GM21717 (cell line): ENCODE results near the gene SSBP2.
"Not testable (repeated sequence)": the region's sequence is repeated elsewhere in the genome, so short reads cannot be mapped to it uniquely, and the experiment has no call there.

Source experiments
- ATAC-seq: cut with Tn5 transposase; IDR thresholded peaks from one replicate; pipeline ENCODE4 v1.9.1; 2021; ENCODE audit warnings: mild to moderate bottlenecking, moderate library complexity; ENCODE audit not compliant: unreplicated experiment

SSBP2 gene

DNA sequence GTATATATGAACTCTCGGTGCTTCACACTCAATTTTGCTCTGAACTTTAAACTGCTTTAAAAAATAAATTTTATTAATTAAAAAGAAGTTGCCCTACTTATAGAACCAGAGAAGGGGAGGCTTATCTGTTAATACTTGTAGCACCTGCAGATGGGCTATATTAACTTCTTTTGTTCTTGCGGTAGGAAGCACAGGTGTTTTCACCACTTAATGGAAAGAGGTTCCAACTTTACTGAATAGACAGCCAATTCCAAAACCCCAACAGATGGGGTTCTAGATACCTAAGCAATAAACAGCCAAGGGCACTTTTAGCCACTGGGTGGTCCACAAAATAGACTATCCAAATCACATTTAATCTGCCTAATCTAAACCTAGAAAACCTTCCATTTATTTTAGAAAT lies 65.4 kb downstream of the SSBP2 start:
- ATAC-seq, result no peak

DNA sequence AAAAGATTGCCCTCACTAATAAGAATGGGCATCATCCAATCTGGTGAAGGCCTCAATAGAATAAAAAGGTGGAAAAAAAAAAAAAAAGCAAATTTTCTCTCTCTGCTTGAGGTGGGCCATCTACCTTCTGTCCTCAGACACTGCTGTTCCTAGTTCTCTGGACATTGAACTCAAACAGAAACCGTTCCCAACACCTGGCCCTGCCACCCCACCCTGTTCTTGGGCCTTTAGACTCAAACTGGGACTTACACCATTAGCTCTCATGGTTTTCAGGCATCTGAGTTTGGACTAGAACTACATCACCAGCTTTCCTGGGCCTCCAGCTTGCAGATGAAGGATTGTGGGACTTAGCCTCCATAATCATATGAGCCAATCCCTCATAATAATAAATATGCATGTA lies 71.0 kb downstream of the SSBP2 start:
- ATAC-seq, result no peak

DNA sequence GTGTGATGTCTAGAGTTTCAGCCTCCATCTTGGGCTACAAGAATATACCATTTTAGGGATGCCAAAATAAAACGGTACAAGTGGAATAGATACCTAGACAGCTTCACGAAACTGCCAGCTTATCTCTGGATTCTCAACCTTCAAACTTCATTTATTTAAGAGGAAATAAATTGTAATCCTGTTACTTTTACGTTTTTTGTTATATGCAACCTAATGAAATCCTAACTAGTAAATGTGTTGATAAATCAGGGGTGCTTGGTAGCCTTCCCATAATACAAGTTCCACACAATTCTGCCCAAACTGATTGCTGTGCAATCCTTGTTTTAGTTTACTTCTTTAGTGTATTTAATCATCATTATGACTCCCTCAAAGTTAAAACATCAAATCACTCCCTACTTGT lies 75.5 kb downstream of the SSBP2 start:
- no peak for ATAC-seq

DNA sequence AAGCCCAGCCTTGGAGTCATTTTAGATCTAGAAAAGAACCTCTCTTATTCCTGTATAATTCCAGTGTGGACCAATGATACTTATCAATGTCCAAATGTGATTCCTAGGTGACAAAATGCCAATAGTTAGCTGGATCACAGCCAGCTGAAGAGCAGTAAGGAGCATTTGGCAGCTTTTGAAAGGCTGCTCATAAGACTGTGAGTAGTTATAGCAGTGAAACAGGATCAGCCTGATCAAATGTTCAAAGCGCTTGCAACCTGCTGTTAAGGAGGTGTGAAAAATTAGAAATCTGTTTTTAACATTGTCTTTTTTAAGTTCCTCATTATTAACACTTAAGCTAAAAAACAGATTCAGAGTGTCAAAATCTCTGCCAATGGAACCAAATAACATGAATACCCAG lies 85.1 kb downstream of the SSBP2 start:
- no peak for ATAC-seq

DNA sequence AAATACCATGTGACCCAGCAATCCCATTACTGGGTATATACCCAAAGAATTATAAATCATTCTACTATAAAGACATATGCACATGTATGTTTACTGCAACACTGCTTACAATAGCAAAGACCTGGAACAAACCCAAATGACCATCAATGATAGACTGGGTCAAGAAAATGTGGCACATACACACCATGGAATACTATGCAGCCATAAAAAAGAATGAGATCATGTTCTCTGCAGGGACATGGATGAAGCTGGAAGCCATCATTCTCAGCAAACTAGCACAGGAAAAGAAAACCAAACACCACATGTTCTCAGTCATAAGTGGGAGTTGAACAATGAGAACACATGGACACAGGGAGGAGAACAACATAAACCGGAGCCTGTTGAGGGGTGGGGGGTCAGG lies 90.3 kb downstream of the SSBP2 start:
- not testable (repeated sequence) for ATAC-seq

DNA sequence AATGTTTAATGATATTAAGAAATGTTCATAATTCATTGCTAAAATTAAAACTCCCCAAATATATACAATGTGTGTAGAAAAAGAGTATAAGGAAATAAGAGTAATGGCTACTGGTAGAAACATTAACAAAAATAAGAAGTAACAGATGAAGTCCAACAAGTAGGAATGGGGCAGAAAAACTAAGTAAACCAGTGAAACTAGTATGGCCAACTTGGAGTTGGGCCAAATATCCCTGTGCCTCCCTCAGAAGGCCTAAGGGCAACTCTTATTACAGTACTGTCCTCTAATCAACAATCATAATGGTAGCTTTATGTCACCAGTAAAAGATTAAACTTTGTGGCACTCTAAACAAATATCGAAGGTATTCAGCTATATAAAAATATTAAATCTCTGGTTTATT lies 93.5 kb downstream of the SSBP2 start:
- no peak for ATAC-seq

DNA sequence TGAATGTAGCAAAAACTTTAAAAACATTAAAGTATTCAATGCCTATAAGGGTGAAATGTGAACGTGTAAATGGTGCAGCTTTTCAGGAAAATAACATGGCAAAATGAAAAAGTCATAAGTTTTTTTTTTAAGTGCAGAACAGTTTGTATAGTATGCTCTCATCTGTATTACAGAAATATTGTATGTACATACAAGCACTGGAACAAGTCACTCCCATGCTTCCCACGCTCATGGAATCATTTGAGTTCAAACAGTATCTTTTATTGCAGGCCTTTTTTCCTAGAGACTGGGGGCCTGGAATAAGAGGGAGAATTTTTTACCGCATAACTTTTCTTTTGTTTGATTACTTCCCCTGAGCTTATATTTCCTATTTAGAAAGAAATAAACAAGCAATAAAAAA lies 94.1 kb downstream of the SSBP2 start:
- no peak for ATAC-seq

DNA sequence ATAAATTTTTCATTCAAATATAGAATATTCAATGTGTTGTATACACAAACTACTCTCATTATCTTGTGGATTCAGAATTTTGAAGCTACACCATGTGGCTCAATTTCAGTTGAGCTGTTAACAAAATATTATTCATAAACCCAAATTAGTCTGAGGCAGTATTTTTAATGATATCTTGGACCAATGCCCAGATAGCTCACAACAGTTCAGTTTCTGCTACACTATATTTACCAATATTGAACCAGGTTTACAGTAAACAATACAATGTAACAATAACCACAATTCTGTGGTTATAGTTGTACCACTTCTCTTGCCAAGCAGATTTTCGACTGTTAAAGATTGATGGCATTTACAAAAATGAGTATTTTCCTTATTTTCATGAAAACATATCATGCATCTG lies 99.9 kb downstream of the SSBP2 start:
- ATAC-seq, result no peak

DNA sequence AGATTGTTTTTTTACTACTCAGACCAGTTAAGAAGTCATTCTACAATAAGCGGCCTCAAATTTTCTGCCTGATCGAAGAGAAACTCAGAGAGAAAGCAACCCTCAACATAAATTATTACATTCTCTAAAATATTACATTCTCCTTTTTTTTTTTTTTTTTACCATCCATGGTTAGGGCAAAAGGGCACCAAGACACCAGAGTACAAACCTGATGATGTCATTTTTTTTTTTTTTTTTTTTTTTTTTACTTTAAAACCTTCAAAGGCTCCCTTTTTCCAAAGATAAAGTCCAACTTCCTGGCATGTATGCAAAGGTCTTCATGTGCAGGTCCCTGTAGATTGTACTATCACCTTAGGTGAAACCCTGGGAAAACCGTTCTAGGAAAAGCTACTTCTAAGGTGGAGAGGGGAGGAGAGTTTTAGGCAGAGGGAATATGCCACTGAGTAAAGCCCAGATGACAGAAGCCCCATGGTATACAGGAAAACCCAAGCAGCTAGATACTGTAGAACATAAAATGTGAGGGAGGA lies 104.4 kb downstream of the SSBP2 start:
- ATAC-seq, result no peak

DNA sequence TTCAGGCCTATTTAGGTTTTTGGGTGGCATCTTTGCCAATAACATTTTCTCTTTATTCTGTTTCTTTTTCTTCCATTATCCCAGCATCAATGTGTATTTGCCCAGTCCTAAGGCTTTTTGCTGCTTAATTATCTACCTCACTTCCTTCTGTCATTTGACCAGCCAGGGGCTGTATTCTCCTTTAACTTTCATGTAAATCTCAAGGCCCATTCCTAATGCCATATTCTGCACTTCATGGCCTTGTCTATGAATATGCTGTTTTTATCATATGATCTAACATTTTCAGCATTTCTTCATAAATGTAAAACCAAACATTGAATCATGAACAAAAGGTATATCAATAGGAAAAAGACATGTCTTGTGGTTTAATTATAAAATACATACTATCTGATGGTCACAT lies 108.7 kb downstream of the SSBP2 start:
- ATAC-seq, result no peak

DNA sequence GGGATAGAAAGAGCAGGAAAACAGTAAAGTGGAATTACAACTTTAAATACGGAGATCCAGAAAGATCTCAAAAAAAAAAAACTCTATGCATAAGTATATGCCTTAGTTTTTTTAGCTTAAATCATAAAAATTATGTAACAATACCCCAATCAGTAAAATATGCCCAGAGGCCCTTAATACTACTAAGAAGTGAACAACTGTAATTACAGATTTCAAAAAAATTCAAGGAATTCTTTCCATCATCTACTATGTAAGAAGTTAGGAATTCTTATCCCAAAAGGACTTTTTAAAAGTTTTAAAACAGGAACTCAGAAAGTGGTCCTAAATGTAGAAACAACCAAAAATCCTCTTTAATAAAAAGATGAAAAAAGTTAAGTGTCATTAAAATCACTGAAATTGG lies 111.3 kb downstream of the SSBP2 start:
- no peak for ATAC-seq

DNA sequence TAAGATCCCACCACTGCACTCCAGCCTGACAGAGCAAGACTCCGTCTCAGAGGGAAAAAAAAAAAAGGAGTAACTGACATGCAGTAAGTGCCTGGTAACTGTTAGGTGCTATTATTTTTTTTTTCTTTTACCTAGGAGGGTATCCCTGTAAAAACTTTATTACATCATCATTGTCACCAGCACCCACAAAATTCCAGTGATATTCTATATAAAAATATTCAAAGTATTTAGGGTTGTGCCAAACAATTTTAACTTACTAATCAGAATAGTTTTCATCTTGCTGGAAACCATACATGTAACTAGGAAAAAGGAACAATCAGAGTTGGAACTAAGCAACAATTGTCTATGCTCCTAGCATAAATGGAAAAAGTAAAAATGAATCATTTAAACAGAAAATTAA lies 112.4 kb downstream of the SSBP2 start:
- ATAC-seq, result no peak

DNA sequence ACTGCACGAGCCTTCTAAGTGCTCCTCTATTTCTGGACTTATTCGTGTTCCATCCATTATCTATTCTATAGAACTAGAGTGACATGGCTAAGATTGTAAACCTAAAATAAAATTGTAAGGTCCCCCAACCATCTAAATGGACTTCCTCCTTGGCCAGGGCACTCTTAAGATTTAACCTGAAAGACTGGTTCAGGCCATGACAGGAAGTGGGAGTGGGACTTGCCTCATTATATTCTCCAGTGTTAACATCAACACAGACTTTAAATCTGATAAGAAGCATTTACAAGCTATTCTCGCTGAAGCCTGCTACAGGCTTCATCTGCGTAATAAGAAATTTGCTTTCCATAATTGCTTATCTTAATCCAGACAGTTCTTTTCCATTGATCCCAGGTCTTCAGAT lies 117.0 kb downstream of the SSBP2 start:
- no peak for ATAC-seq

DNA sequence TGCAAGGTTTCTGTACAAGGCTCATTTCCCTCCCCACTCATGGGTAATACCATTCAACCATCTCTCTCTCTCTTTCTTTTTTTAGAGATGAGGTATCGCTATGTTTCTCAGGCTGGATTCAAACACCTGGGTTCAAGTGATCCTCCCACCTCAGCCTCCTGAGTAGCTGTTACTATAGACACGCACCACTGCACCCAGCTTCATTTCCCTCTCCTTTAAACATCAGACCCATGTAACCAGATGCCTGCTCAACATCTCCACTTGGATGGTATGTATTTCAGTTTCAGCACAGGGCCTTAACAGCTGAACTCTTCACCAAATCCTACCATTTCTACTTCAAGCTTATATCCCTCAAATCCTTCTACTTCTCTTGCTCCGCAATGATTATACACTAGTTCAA lies 117.4 kb downstream of the SSBP2 start:
- ATAC-seq, result no peak

DNA sequence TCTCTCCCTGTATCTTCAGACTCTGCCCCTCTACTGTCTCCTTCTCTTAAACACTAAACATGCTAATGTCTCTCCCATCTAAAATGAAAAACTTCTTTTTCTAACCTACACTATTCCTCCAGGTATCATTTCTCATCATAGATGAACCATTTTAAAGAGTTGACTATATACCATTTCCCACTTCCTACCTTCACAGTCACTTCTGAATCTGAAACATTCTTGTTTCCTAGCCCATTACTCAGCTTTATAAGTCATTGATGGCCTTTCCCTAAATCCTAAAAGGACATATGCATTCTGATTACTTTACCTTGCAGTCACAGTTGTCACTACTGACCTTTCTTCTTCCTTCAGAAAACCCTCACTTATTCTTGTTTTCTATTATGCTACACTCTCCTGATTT lies 118.2 kb downstream of the SSBP2 start:
- no peak for ATAC-seq

DNA sequence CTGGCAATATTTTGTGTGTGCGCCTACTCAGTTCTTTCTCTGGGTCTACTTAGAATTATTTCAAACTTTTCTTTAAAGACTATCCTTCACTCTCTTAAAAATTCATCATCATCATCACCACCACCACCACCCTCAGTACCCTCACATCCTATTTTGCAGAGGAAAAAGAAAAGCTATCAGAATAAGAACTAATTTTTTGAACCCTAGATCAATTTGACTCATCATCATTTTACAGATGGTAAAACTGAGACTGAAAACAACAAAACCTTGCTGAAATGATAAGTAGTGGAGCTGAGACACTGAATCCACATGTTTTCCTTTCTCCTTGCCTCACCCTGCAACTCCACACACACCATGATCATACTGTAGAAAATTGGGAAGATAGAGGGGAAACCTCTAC lies 119.3 kb downstream of the SSBP2 start:
- ATAC-seq, result no peak

DNA sequence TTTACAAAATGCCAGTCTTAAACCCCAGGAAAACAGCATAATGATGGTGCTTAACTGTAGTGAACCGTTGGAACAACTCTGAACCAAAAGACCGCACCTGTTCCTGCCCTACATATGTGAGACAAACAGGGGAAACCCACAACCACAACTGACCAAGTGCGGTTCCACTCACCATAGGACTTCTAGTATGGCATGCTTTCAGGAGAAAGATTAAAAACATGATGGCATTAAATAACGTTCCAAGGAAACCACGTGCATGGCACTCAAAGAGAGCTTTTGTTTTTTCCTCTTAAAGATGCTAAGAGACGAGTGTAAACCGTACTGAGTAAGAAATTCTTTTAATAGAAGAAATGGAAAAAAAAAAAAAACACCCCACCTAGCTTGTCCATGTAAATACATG lies 119.8 kb downstream of the SSBP2 start:
- peak; percentile 82 for ATAC-seq

DNA sequence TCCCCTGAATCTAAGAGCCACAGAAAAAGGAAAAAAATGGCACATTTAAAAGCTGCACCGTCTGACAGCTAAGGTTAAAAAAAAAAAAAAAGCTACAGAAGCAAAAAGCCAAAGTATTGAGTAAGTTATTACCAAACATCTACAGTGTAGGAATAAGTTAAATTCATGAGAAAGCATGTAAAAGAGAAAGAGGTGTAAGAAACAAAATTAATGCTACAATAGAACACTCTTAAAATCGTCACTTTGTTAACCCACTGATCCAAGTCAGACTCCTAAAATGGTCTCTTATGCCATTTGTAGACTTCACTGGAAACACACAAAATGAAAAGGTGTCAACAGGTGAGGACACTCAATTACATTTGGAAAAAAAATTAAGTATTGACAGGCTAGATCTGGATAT lies 120.2 kb downstream of the SSBP2 start:
- ATAC-seq, result no peak

DNA sequence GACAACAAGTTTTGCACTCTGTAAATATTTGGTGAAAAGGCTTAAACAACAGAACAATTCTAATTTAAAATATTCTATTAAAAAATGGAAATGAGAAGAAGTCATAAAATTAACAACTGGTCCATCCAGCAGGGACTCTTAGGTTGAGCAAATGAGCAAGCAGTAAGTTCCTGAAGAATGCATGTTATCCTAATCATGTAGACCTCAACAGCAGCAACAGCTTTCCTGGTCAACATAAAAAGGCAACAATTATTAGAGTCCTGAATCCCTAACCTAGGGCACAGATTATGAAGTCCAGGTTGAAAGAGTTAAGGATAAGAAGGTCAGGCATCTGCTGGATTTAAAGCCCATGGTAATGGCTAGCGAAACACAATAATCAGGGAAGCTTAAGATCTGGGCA lies 120.9 kb downstream of the SSBP2 start:
- ATAC-seq, result no peak

DNA sequence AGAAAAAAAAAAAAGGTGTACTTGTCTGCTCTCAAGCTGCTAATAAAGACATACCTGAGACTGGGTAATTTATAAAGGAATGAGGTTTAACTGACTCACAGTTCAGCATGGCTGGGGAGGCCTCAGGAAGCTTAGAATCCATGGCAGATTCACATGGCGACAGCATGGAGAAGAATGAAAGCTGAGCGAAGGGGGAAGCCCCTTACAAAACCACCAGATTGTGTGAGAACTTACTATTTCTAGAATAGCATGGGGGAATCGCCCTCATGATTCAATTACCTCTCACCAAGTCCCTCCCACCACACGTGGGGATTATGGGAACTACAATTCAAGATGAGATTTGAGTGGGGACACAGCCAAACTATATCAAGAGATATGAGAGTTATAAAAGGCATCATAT lies 122.8 kb downstream of the SSBP2 start:
- ATAC-seq, result not testable (repeated sequence)

DNA sequence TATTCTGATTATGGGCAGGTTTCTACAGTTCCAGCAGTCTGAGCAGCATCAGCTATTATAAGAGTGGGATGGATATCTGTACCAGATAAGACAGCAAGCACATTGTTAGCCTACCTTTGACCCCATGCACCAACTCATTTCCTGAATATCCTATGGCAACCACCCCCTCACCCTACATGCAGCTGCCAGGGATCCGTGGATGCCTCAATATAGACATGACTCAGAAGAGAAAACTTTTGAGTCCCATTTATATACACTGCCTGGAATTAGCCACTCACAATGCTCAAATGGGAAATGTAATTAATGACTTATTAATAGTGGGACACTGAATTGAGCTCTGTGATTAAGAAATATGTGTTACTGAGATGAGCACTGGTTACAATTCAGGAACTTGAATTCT lies 124.4 kb downstream of the SSBP2 start:
- ATAC-seq, result no peak

DNA sequence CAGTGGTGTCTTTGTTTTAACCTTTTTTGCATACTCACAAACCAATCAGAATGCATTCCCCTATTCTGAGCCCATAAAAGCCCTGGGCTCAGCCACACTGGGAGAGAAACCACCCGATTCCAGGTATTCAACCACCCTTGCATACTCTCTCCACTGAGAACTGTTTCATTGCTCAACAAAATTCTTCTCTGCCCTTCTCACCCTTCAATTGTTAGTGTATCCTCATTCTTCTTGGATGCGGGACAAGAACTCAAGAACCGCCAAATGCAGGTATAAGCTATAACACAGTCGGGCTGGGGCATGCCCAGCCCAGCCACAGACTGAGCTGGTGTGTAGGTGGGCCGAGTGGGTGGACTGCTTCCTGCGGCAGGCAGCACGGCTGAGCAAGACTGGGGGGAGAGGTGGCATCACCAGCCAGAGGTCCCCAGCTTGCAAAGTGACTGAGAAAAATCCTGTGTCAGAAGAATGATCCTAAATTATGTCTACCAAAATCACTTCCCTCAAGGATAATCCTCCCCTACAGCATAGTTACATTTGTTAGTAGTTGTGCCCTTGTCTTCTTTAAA lies 141.0 kb downstream of the SSBP2 start:
- no peak for ATAC-seq

DNA sequence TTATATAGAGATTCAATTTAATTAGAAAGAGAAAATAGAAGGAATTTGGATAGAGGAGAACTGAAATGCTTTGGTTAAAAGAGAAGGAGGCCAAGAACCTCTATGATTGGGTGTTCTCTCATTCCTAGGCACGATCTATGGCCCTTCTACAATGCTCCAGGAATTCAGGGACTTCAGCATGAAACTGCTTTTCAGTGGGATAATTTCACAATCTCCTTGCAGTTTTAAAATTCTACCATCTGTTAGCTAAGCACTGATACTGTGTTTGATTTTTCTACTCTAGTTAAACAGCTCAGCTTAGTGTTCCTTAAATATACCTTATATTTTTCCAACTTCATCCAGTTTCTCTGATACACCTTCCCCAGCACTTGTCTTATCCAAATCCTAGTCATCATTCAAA lies 141.9 kb downstream of the SSBP2 start:
- no peak for ATAC-seq

DNA sequence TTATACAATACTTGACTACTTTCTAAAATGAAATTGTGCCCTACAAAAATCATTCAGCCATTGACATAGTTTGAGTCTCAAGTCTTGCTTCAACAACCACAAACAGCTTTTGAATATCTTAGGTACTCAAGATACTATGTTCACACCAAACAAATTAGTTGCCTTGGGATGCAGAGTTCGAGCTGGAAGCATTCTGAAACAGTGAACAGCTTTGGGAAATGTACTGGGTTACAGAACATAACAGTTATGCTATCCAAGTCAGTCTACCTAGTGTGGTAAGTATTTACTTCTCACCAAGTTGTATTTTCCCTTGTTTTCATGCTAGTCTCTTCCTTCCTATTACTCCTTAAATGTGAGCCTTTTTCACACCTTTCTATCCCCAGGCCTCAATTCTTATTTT lies 143.2 kb downstream of the SSBP2 start:
- no peak for ATAC-seq
